HepG2 (cell line): ENCODE data around the gene SLC35D2. TPM values are rescaled to one million over a fixed set of nuclear protein-coding genes. Genes with fewer than 3 reads are reported as not detected.

Experiments used
- ARID4A ChIP-seq: sonication (generic); formaldehyde crosslinking; IDR thresholded peaks from 2 replicates; pipeline ENCODE4 v1.5.0; 2020; ENCODE audit warnings: mild to moderate bottlenecking, missing genetic modification reagents, borderline replicate concordance
- CBX5 ChIP-seq: sonication (generic); formaldehyde crosslinking; IDR thresholded peaks from 2 replicates; pipeline ENCODE4 v1.4.0; 2020; ENCODE audit warnings: missing genetic modification reagents, borderline replicate concordance
- SALL1 ChIP-seq: sonication (generic); formaldehyde crosslinking; IDR thresholded peaks from 2 replicates; pipeline ENCODE4 v1.8.0; 2022; ENCODE audit warnings: mild to moderate bottlenecking, missing genetic modification reagents
- TMF1 ChIP-seq: sonication (generic); formaldehyde crosslinking; IDR thresholded peaks from 2 replicates; pipeline ENCODE4 v1.8.1; 2022; ENCODE audit warnings: low read depth, missing genetic modification reagents
- ZHX2 ChIP-seq, 2 experiments: sonication (generic) in 1 of 2; formaldehyde crosslinking in 1 of 2; IDR thresholded peaks; 2 replicates each; pipeline versions ENCODE4 v1.6.1 to v1.9.0; 2014 to 2022; ENCODE audit warnings: antibody characterized with exemption in 1 of 2, borderline replicate concordance in 1 of 2, inconsistent platforms in 1 of 2, low read depth in 1 of 2, missing genetic modification reagents in 1 of 2
- ZNF687 ChIP-seq: sonication (generic); formaldehyde crosslinking; IDR thresholded peaks from 2 replicates; pipeline ENCODE4 v1.5.1; 2020; ENCODE audit warnings: mild to moderate bottlenecking, missing genetic modification reagents, moderate library complexity
- polyA plus RNA-seq, 8 experiments: library from polyadenylated mRNA; depleted of rRNA in 3 of 8; stranded (reverse) in 7 of 8; unstranded in 1 of 8; fragments of >200 nt; fragmentation: Illumina TruSeq in 4 of 8; extraction: Trizol in 4 of 8; gene quantifications; 2 replicates each; pipeline versions ENCODE4 v1.2.1 to v1.2.3, GENCODE V29; 2011 to 2016; ENCODE audit warnings: low read depth in 4 of 8, missing spikeins in 1 of 8, mixed read lengths in 1 of 8; ENCODE audit not compliant: insufficient read depth in 1 of 8
- total RNA-seq, 5 experiments: library from RNA; depleted of rRNA; stranded (reverse); fragments of >200 nt; fragmentation: Illumina TruSeq; extraction: Trizol; gene quantifications; 2 replicates each; pipeline ENCODE4 v1.2.3, GENCODE V29; 2016; ENCODE audit warnings: low read depth in 1 of 5
- TF ChIP-seq, protein P1 (sequence below): IDR thresholded peaks from 2 replicates; pipeline ENCODE4 v1.6.1; 2016; ENCODE audit warnings: mild to moderate bottlenecking
- TF ChIP-seq, protein P2 (sequence below): sonication (generic); formaldehyde crosslinking; IDR thresholded peaks from 2 replicates; pipeline ENCODE4 v1.4.0; 2020; ENCODE audit warnings: missing genetic modification reagents

Gene SLC35D2
- total and polyA plus RNA-seq, 2 of the 13 experiments (the other 11 are each of a cell fraction or from before 2014, with no cell fraction given): 96.2 to 103 TPM

DNA sequence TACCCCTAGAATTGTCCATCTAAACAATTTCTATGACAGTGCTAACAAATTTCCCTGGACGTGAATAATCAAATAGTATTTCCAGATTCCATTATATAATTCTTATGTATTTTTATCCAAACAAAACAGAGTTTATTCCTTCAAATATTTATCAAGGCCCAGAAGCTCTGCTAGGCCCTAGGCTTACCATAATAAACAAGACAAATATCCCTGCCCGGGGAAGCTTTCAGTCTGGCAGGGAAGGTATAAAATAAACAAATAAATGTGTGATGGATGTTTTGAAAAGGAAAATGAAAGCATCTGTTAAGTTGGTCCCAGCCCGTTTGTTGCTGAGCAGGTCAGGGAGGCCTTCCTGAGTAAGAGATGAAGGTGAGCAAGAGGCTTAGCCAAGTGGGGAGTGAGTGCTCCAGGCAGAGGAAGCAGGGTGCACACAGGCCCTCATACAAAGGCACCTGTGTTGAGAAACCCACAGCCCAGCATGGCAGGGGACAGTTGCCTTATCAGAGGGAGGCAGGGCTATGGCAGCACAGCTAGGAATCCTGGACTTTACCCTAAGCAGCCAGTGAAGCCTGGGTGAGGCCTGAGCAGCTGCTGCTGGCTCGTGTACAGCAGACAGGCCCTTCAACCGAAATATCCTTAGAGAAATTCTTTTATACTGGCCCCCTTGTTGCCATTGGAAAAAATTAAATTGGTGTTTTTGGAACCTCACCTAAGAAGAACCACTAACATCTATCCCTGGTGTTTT lies 7.7 kb upstream of the SLC35D2 start (continued):
- TF ChIP-seq ZNF687 (CRISPR knock-in tag) (peak; percentile 99), ZHX2 (IDR thresholded peaks at IDR 0.05; ENCODE audit: low read depth) (peak; percentile 60; the same call in 1 of the 2 replicates), ZHX2 (CRISPR knock-in tag; IDR thresholded peaks at IDR 0.05; ENCODE audit: borderline replicate concordance) (no peak), CBX5 (peak; percentile 93), SALL1 (CRISPR knock-in tag) (peak; percentile 98), TMF1 (CRISPR knock-in tag) (no peak), ARID4A (CRISPR knock-in tag) (peak; percentile 79; the same call in 1 of the 2 replicates)
- TF ChIP-seq, protein P1, sequence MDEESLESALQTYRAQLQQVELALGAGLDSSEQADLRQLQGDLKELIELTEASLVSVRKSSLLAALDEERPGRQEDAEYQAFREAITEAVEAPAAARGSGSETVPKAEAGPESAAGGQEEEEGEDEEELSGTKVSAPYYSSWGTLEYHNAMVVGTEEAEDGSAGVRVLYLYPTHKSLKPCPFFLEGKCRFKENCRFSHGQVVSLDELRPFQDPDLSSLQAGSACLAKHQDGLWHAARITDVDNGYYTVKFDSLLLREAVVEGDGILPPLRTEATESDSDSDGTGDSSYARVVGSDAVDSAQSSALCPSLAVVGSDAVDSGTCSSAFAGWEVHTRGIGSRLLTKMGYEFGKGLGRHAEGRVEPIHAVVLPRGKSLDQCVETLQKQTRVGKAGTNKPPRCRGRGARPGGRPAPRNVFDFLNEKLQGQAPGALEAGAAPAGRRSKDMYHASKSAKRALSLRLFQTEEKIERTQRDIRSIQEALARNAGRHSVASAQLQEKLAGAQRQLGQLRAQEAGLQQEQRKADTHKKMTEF (CRISPR knock-in tag): peak; percentile 89
- TF ChIP-seq, protein P2, sequence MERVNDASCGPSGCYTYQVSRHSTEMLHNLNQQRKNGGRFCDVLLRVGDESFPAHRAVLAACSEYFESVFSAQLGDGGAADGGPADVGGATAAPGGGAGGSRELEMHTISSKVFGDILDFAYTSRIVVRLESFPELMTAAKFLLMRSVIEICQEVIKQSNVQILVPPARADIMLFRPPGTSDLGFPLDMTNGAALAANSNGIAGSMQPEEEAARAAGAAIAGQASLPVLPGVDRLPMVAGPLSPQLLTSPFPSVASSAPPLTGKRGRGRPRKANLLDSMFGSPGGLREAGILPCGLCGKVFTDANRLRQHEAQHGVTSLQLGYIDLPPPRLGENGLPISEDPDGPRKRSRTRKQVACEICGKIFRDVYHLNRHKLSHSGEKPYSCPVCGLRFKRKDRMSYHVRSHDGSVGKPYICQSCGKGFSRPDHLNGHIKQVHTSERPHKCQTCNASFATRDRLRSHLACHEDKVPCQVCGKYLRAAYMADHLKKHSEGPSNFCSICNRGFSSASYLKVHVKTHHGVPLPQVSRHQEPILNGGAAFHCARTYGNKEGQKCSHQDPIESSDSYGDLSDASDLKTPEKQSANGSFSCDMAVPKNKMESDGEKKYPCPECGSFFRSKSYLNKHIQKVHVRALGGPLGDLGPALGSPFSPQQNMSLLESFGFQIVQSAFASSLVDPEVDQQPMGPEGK (CRISPR knock-in tag): peak; percentile 79
